Measurements from ENCODE around the gene FLYWCH1. TPM values are rescaled to one million over a fixed set of nuclear protein-coding genes. Genes with fewer than 3 reads are reported as not detected.

The FLYWCH1 gene
- total RNA-seq, 2 donors from 2014 or later = 31.5 to 37.8 TPM

- TF ChIP-seq CTCF (IDR thresholded peaks at IDR 0.05) = no peak
- H3K27me3 ChIP-seq = no peaks in the 10 kb centered on the region
- DNase-seq (ENCODE audit: low spot score) = no peak
- no peaks in the 10 kb centered on the region for H3K36me3 ChIP-seq
- H3K4me1 ChIP-seq = peaks cover 0 to 37% of the 10 kb centered on the region in 2 donors
- no peak overlapping the region for H3K4me3 ChIP-seq
- H3K27ac ChIP-seq = peak overlapping the region; percentile 80 to 90
- no peaks in the 10 kb centered on the region for H3K9me3 ChIP-seq
These were observed 74.2 kb downstream of the FLYWCH1 start for GRCh38 chr16:2985893-2986355.

- H3K4me1 ChIP-seq = peaks cover 0 to 33% of the 10 kb centered on the region in 2 donors
- TF ChIP-seq CTCF (IDR thresholded peaks at IDR 0.05) = no peak
- H3K36me3 ChIP-seq = no peaks in the 10 kb centered on the region
- no peaks in the 10 kb centered on the region for H3K27me3 ChIP-seq
- no peak for DNase-seq (ENCODE audit: low spot score)
- H3K4me3 ChIP-seq = no peak overlapping the region
- no peaks in the 10 kb centered on the region for H3K9me3 ChIP-seq
- peak overlapping the region; percentile 80 to 90 for H3K27ac ChIP-seq
These were observed 75.0 kb downstream of the FLYWCH1 start for GRCh38 chr16:2986623-2987188.

GRCh38 chr16:2987286-2987685 is 75.6 kb downstream of the FLYWCH1 start:
- Histone ChIP-seq H3K36me3 (no peaks in the 10 kb centered on the region), H3K4me3 (no peak overlapping the region), H3K27ac (no peak overlapping the region), H3K4me1 (peaks cover 0 to 33% of the 10 kb centered on the region in 2 donors), H3K27me3 (no peaks in the 10 kb centered on the region), H3K9me3 (no peaks in the 10 kb centered on the region)
- no peak for TF ChIP-seq CTCF (IDR thresholded peaks at IDR 0.05)
- DNase-seq (ENCODE audit: low spot score) = no peak

- Histone ChIP-seq H3K36me3 (no peaks in the 10 kb centered on the region), H3K27ac (no peak overlapping the region), H3K9me3 (no peaks in the 10 kb centered on the region), H3K4me1 (peaks cover 0 to 33% of the 10 kb centered on the region in 2 donors), H3K4me3 (no peak overlapping the region), H3K27me3 (no peaks in the 10 kb centered on the region)
- TF ChIP-seq CTCF (IDR thresholded peaks at IDR 0.05) = no peak
- DNase-seq (ENCODE audit: low spot score) = no peak
These were observed 76.1 kb downstream of the FLYWCH1 start for GRCh38 chr16:2987833-2988232.

- H3K27ac ChIP-seq = no peak overlapping the region
- no peak for DNase-seq (ENCODE audit: low spot score)
- no peak for TF ChIP-seq CTCF (IDR thresholded peaks at IDR 0.05)
These were observed 76.9 kb downstream of the FLYWCH1 start for GRCh38 chr16:2988590-2989099.

GRCh38 chr16:2990891-2991290 is 79.2 kb downstream of the FLYWCH1 start:
- no peak overlapping the region for H3K27ac ChIP-seq
- H3K4me3 ChIP-seq = no peak overlapping the region
- no peaks in the 10 kb centered on the region for H3K36me3 ChIP-seq
- TF ChIP-seq CTCF (IDR thresholded peaks at IDR 0.05) = no peak
- no peak for DNase-seq (ENCODE audit: low spot score)
- H3K4me1 ChIP-seq = peaks cover 0 to 9% of the 10 kb centered on the region in 2 donors
- H3K27me3 ChIP-seq = no peaks in the 10 kb centered on the region
- H3K9me3 ChIP-seq = no peaks in the 10 kb centered on the region

More at GRCh38 chr16:2988590-2989099, 76.9 kb downstream of the FLYWCH1 start:
- H3K4me1 ChIP-seq = peaks cover 0 to 29% of the 10 kb centered on the region in 2 donors
- H3K27me3 ChIP-seq = no peaks in the 10 kb centered on the region
- H3K4me3 ChIP-seq = no peak overlapping the region
- H3K9me3 ChIP-seq = no peaks in the 10 kb centered on the region
- H3K36me3 ChIP-seq = no peaks in the 10 kb centered on the region

Measured in right atrium auricular region (tissue), 2 donors.